Ovary (tissue), 9 donors: ENCODE measurements around the gene FUT3. TPM values are rescaled to one million over a fixed set of nuclear protein-coding genes. Genes with fewer than 3 reads are reported as not detected.
"Not testable (repeated sequence)": the region's sequence is repeated elsewhere in the genome, so short reads cannot be mapped to it uniquely, and the experiment has no call there.

Experiments used
- DNase-seq, 5 donors: peaks; one replicate each; pipeline ENCODE4 v3.0.0-alpha.2; 2019 to 2020
- H3K27ac ChIP-seq, 2 donors: fragments of 200-600 bp; one replicate each; pipeline versions ENCODE4 v1.5.1 to v1.8.0; 2019 to 2022
- H3K27me3 ChIP-seq: fragments of 200-600 bp; one replicate; pipeline ENCODE4 v1.8.0; 2022
- H3K36me3 ChIP-seq: fragments of 200-600 bp; sonication (generic); one replicate; pipeline ENCODE4 v1.5.1; 2019
- H3K4me1 ChIP-seq: one replicate; pipeline ENCODE4 v1.8.1; 2013; ENCODE audit warnings: mild to moderate bottlenecking, moderate library complexity; ENCODE audit not compliant: insufficient read depth
- H3K4me3 ChIP-seq: fragments of 200-600 bp; sonication (generic); one replicate; pipeline ENCODE4 v1.5.1; 2017
- H3K9me3 ChIP-seq, 2 donors: fragments of 200-600 bp in 1 of 2; sonication (generic) in 1 of 2; one replicate each; pipeline versions ENCODE4 v1.5.1 to v1.8.1; 2013 to 2019; ENCODE audit warnings: mild to moderate bottlenecking in 1 of 2, moderate library complexity in 1 of 2
- EP300 ChIP-seq: sonication (generic); formaldehyde crosslinking; IDR thresholded peaks from one replicate; pipeline ENCODE4 v1.6.1; 2017; ENCODE audit warnings: antibody characterized with exemption
- POLR2A ChIP-seq: fragments of 450-650 bp; IDR thresholded peaks from one replicate; pipeline ENCODE4 v1.6.1; 2017; ENCODE audit warnings: antibody characterized with exemption, mild to moderate bottlenecking, moderate library complexity
- WGBS, 3 donors: extraction: QIAGEN DNeasy Blood & Tissue Kit in 1 of 3; methylation state at CpG; one replicate each; pipeline versions ENCODE4 v1.1.5 to v1.1.7; 2013 to 2017; 5-methylcytosine and 5-hydroxymethylcytosine counted together
- intact Hi-C, 4 donors: fragments of 100-400 bp; cut with DNase I; formaldehyde crosslinking; loops; one replicate each; pipeline versions ENCODE4 v1.11.0 to v1.15.1; 2022 to 2023
- polyA plus RNA-seq, 2 donors: library from polyadenylated mRNA; stranded (reverse); fragments of 200-250 nt in 1 of 2; fragments of 350-450 nt in 1 of 2; fragmentation: Illumina TruSeq in 1 of 2; extraction: RNeasy Lipid Tissue Mini Kit (QIAGEN cat#74804) in 1 of 2; gene quantifications; one replicate each; pipeline ENCODE4 v1.2.3, GENCODE V29; 2013 to 2014
- total RNA-seq, 7 donors: library from RNA; depleted of rRNA in 2 of 7; stranded (reverse); fragments of >200 nt in 2 of 7; fragmentation: NEBNext Ultra II Directional in 3 of 7; extraction: Animal tissue kit (Norgen Biotek cat#: 25700) in 3 of 7; gene quantifications; one replicate each; pipeline versions ENCODE4 v1.1.0 to v1.2.4, GENCODE V29; 2016 to 2023
- TF ChIP-seq, protein P1 (sequence below), 3 donors: fragments of 450-650 bp in 2 of 3; fragments of 200-600 bp in 1 of 3; IDR thresholded peaks; one replicate each; pipeline versions ENCODE4 v1.5.1 to v1.8.0; 2016 to 2022; ENCODE audit warnings: antibody characterized with exemption in 3 of 3, mild to moderate bottlenecking in 1 of 3
- donor health status: DM: no; HTN: no; CAD: no; lungs with moderate emphysema.
- donor health status: DM: no; HTN: no; CAD: no.
- donor health status: Bipolar disorder and iron deficiency.
- donor health status: DM: yes; HTN: yes; CAD: no.
- donor health status: DM: no; HTN: no; CAD: no.
- donor health status: DM: yes; HTN: yes; CAD: no.

Gene FUT3
- total and polyA plus RNA-seq, 9 donors, result 0.04 to 1.8 (median 0.15) TPM; not detected in 3

DNA sequence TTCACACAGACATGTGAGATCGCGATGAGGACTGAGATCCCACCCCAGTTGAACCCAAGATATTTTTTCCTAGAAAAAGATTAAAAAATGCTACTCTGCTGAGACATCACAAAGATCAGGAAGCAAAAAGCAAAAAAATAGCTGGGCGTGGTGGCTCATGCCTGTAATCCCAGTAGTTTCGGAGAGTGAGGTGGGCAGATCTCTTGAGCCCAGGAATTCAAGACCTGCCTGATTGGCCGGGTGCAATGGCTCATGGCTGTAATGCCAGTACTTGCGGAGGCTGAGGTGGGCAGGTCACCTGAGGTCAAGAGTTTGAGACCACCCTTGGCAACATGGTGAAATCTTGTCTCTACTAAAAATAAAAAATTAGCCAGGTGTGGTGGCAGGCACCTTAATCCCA, 1.1 kb downstream of the FUT3 start:
- WGBS, 3 donors, result 84 to 86% (median 84%) methylated on average over 6 of the region's 6 CpGs
- Histone ChIP-seq H3K36me3 (no peaks in the 10 kb centered on the region), H3K4me3 (no peak overlapping the region), H3K27me3 (no peaks in the 10 kb centered on the region), H3K27ac (no peak overlapping the region), H3K9me3 (no peaks in the 10 kb centered on the region), H3K4me1 (no peaks in the 10 kb centered on the region)
- intact Hi-C loops, result no loop called here
- DNase-seq, result no peak
- TF ChIP-seq, protein P1, sequence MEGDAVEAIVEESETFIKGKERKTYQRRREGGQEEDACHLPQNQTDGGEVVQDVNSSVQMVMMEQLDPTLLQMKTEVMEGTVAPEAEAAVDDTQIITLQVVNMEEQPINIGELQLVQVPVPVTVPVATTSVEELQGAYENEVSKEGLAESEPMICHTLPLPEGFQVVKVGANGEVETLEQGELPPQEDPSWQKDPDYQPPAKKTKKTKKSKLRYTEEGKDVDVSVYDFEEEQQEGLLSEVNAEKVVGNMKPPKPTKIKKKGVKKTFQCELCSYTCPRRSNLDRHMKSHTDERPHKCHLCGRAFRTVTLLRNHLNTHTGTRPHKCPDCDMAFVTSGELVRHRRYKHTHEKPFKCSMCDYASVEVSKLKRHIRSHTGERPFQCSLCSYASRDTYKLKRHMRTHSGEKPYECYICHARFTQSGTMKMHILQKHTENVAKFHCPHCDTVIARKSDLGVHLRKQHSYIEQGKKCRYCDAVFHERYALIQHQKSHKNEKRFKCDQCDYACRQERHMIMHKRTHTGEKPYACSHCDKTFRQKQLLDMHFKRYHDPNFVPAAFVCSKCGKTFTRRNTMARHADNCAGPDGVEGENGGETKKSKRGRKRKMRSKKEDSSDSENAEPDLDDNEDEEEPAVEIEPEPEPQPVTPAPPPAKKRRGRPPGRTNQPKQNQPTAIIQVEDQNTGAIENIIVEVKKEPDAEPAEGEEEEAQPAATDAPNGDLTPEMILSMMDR (IDR thresholded peaks at IDR 0.05), result no peak
- no peak for TF ChIP-seq POLR2A
- no peak for TF ChIP-seq EP300

DNA sequence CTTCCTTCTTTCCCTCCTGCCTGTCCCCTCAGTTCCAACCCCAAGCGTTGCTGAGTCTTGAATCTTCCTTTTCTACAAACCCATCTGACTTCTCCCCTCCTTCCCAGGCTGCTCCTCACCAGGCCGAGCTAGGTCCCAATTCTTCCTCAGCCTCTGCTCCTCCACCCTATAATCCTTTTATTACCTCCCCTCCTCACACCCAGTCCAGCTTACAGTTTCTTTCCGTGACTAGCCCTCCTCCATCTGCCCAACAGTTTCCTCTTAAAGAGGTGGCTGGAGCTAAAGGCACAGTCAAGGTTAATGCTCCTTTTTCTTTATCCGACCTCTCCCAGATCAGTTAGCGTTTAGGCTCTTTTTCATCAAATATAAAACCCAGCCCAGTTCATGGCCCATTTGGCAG, 2.6 kb downstream of the FUT3 start:
- H3K36me3 ChIP-seq, H3K27me3 ChIP-seq, H3K27ac ChIP-seq, H3K4me1 ChIP-seq, H3K4me3 ChIP-seq, H3K9me3 ChIP-seq, intact Hi-C loops, DNase-seq: not testable (repeated sequence)
- WGBS, 3 donors, result 55 to 56% (median 55%) methylated on average over 5 of the region's 5 CpGs

DNA sequence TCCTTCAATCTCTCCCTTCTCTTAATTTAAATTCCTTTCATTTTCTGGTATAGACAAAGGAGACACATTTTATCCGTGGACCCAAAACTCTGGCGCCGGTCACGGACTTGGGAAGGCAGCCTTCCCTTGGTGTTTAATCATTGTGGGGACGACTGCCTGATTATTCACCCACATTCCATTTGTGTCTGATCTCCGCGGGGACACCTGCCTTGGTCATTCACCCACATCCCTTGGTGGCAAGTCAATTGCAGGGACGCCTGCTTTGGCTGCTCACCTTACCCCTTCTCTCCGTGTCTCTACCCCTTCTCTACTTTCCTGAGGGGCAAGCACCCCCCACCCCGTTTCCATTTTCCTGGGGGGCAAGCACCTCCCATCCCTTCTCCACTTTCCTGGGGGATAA, 3.4 kb downstream of the FUT3 start:
- H3K9me3 ChIP-seq, H3K4me3 ChIP-seq, H3K27ac ChIP-seq, H3K36me3 ChIP-seq, H3K4me1 ChIP-seq, H3K27me3 ChIP-seq, intact Hi-C loops, DNase-seq: not testable (repeated sequence)
- 78 to 84% (median 80%) methylated on average over 10 of the region's 10 CpGs for whole genome bisulfite sequencing, 3 donors

DNA sequence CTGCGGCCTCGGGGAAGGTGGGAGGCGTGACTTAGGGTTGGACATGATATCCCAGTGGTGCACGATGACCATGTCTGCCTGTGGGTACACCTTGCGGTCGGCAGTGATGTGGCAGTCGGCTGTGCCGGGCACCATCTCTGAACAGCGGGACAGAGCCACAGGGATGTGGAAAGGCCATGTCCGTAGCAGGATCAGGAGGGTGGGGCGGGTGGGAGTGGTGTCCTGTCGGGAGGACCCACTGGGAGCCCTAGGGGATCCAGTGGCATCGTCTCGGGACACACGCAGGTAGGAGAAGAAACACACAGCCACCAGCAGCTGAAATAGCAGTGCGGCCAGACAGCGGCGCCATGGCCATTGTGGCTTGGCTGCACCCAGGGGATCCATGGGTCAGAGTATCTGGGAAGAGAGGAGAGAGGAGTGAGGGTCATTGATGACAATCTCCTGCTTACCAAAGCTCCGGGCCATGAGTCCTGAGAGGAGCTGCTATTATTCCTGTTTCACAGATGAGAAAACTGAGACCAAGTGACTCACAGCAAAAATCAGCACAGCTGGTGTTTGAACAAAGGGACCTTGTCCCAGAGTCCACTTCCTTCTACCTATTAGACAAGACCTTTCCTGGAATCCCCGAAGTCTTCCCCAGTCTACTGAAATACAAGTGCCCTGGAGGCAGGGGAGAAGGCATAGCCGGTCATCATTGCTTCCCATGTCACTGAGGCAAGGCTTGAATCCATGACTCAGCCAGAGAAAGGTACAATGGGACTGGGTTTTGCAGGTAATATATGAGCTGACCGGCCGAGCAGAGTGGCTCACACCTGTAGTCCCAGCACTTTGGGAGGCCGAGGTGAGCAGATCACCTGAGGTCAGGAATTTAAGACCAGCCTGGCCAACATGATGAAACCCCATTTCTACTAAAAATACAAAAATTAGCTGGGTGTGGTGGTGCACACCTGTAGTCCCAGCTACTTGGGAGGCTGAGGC, 6.5 kb downstream of the FUT3 start:
- intact Hi-C loops, result no loop called here
- no peaks in the 10 kb centered on the region for H3K4me1 ChIP-seq
- TF ChIP-seq EP300 (no peak), POLR2A (no peak)
- TF ChIP-seq, protein P1 (IDR thresholded peaks at IDR 0.05), result no peak
- H3K27ac ChIP-seq, result no peak overlapping the region
- no peak overlapping the region for H3K4me3 ChIP-seq
- H3K9me3 ChIP-seq, result no peaks in the 10 kb centered on the region
- H3K36me3 ChIP-seq, result no peaks in the 10 kb centered on the region
- DNase-seq, result no peak
- WGBS, 3 donors, result 83 to 85% (median 84%) methylated on average over 20 to 24 of the region's 24 CpGs
- no peaks in the 10 kb centered on the region for H3K27me3 ChIP-seq

DNA sequence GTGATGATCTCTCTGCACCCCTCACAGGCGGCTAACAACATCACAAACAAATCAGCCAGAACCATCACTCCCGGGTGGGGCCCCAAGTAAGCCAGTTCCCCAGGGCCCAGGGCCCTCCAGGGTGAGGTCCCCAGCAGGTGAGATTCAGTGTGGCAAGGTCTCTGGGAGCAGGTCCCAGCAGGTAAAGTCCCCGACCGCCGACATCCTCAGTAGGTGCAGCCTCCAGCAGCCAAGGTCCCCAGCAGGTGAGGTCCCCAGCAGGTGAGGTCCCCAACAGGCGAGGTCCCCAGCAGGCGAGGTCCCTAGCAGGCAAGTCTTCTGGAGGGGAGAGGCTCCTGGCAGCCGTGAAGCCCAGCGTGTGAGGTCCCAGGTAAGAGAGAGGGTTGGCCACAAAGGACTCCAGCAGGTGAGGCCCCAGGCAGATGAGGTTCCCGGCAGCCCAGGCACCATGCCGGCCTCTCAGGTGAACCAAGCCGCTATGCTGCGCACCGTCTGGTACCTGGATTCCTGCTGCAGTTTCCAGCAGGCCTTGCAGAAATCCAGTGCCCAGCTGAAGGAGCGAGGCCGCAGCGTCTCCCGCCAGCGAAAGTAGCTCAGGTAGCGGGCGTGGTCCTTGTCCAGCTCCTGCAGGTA, 7.8 kb downstream of the FUT3 start:
- Histone ChIP-seq H3K36me3 (no peaks in the 10 kb centered on the region), H3K27me3 (no peaks in the 10 kb centered on the region), H3K9me3 (no peaks in the 10 kb centered on the region), H3K4me3 (no peak overlapping the region), H3K4me1 (no peaks in the 10 kb centered on the region), H3K27ac (no peak overlapping the region)
- TF ChIP-seq POLR2A (no peak), EP300 (no peak)
- TF ChIP-seq, protein P1 (IDR thresholded peaks at IDR 0.05), result no peak
- intact Hi-C loops, result no loop called here
- WGBS, 3 donors, result 84 to 91% (median 90%) methylated on average over 5 to 21 of the region's 21 CpGs
- DNase-seq, result no peak

DNA sequence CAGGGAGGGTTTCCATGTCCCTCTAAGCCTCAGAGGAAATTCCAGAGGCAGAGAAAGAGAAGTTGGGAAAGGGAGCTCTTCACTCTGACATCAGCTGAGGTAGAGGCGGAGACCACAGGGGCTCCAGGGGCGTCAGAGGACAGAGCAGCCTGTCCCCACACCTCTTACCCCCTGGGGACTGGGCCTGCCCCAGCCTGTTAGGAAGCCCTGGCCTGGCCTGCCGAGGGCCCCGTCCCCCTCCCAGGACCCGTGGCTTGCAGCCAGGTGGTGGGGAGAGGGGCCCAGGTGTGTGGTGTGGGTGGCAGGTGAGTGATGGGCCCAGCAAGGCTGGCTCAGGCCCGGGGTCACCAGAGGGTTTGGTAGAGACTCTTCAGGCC, 9.5 kb downstream of the FUT3 start:
- WGBS, 3 donors, result 68 to 75% (median 75%) methylated on average over 1 to 6 of the region's 6 CpGs
- DNase-seq, intact Hi-C loops, H3K9me3 ChIP-seq, H3K27me3 ChIP-seq, H3K4me3 ChIP-seq, H3K27ac ChIP-seq, H3K36me3 ChIP-seq, H3K4me1 ChIP-seq: not testable (repeated sequence)
